GM20431 (cell line): ENCODE measurements around the gene SEMG1.

Source experiments
- in situ Hi-C: fragments of 300-500 bp; cut with MseI, MboI; formaldehyde crosslinking; loops from one replicate; pipeline ENCODE4 v1.15.0; 2020; ENCODE audit warnings: low sequenced_read_pairs; ENCODE audit not compliant: unreplicated experiment

The SEMG1 gene, protein sequence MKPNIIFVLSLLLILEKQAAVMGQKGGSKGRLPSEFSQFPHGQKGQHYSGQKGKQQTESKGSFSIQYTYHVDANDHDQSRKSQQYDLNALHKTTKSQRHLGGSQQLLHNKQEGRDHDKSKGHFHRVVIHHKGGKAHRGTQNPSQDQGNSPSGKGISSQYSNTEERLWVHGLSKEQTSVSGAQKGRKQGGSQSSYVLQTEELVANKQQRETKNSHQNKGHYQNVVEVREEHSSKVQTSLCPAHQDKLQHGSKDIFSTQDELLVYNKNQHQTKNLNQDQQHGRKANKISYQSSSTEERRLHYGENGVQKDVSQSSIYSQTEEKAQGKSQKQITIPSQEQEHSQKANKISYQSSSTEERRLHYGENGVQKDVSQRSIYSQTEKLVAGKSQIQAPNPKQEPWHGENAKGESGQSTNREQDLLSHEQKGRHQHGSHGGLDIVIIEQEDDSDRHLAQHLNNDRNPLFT

DNA sequence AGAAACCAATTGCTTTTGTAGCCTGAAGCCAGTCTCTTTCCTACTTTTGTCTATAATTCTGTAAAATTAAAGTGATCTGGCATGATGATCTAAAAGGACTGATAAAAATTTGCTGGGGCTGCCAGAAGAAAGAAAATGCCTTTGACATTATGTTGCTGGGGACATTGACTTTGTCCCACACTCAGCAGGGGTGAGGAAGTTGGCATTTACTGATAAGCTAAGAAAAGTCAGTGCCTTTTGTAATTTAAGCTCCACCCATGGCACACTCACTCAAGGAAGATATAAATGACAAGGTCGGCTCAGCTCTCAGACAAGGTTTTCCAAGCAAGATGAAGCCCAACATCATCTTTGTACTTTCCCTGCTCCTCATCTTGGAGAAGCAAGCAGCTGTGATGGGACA lies at the start of gene SEMG1:
Gene SEMG1, plus strand, starts transcription at position 309 of the 400 bp plus-strand sequence. Its CDS starts 21 bp downstream, at position 330.
- in situ Hi-C loops, result no loop called here

DNA sequence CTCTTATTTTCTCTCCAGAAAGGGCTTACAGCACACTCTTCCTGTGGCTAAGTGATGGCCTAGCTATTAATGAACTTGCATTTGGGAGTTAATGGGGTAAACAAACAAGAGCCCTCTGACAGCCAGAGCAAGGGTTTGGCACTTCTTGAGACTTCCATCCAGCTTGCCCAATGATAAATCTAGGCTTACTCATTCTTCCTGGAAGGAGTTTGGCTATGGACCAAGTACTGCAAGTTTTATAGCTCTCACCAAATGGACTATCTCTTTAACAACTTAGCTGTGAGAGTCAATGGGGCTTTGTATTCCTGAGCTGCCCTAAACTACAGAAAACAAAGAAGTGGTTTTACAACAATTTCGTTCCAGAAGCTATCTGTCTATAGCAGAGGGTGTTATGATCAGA lies 48.9 kb upstream of the SEMG1 start:
- in situ Hi-C loops, result no loop called here

GRCh38 chr20:45163083-45163803 lies 43.6 kb upstream of the SEMG1 start:
- in situ Hi-C loops, result no loop called here

DNA sequence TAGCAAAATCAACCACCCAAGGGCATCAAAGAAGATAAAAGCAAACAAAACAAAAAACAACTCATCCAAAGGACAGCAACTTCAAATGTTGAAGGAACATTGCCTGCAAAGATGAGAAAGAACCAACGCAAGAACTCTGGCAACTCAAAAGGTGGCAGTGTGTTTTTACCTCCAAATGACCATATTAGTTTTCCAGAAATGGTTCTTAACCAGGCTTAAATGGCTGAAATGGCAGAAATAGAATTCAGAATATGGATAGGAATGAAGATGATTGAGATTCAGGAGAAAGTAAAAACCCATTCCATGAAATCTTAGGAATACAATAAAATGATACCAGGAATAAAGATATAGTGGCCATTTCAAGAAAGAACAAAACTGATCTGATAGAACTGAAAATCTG lies 41.9 kb upstream of the SEMG1 start:
- in situ Hi-C loops, result no loop called here

DNA sequence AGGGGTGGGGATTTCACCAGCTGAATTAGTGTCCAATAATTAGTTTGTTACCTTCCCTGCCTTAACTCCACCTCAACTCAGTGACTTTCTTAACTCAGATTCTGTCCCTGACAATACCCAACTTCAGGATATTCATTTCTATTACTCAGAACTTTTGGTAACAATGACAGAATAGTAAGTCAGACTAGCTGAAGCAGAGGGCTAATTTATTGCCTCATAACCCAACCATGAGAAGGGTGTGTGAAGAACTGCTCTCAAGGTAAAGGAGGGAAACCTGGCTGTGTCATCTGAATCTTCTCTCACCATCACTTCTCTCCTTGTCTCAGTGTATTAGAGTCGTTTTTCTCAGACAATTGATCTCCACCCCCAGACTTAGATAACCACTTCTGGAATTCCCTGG lies 33.3 kb upstream of the SEMG1 start:
- in situ Hi-C loops, result no loop called here

- in situ Hi-C loops, result no loop called here
These were observed 32.1 kb upstream of the SEMG1 start, which contains the start of gene PI3 for GRCh38 chr20:45174434-45175364. Gene PI3 (plus strand): TSS chr20:45174902. CDS start chr20:45174923, 21 bp downstream.

- in situ Hi-C loops, result no loop called here
These were observed 30.1 kb upstream of the SEMG1 start for GRCh38 chr20:45176526-45177267.

DNA sequence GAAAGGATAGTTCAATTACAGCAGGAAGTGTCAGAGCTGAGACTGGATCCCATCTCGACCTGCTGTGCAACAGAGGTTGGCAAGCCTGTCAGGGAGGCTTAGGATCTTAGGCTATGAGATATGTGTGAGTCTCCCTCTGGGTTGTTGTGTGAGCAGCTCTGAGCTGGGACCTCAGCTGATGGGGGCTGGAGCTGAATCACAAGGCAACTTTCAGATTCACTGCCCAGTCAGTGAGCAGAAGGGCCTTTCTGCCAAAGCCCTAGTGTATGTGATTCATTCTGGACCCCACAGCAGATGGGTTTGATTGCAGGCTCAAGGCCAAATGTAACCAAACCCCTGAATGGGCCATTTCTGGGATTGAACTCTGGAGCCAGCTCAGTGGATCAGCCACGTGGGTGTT lies 27.7 kb upstream of the SEMG1 start:
- in situ Hi-C loops, result no loop called here

GRCh38 chr20:45181639-45182038 lies 25.2 kb upstream of the SEMG1 start:
- in situ Hi-C loops, result no loop called here

DNA sequence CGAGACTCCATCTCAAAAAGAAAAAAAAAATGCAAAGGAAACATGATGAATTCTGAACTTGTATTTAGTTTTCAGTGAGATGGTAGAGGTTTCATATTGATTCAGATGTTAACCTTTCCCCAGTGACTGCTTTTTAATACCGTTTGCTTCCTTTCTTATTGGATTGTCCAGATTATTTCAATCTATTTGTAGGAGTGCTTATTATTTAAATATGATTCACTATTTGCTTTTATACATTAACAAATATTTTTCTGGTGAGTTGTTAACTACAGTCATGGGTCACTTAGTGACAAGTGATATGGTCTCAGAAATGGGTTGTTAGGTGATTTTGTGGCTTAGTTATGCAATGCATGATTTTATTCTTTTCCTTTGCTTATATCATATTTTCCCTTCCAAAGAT lies 23.7 kb upstream of the SEMG1 start:
- in situ Hi-C loops, result no loop called here

- in situ Hi-C loops, result no loop called here
These were observed 19.1 kb upstream of the SEMG1 start for GRCh38 chr20:45187693-45188092.

DNA sequence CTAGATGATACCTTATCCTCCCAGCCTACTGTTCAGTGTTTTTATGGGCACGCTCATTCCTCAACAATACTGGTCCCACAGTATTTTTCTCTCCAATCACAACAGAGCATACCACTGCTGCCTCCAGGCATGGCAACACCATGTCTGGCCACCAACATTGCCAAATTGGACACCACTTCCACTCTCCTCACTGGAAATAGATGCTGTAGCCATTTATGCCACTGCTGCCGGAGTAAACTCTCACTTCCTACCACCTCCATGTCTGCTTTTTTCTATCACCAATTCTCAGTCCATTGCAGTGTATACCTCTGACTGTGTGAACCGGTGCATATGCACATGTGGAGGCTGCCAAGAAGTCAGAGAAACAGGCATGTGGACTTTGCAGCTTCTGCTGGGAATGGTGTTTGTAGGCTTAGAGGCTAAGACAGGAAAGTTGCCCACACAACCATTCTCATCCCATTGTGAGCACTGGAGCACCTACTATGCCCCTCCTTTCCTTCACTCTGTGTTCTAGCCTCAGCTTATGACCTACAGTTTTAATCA lies 17.7 kb upstream of the SEMG1 start:
- in situ Hi-C loops, result no loop called here

GRCh38 chr20:45189861-45190260 lies 17.0 kb upstream of the SEMG1 start:
- in situ Hi-C loops, result no loop called here

DNA sequence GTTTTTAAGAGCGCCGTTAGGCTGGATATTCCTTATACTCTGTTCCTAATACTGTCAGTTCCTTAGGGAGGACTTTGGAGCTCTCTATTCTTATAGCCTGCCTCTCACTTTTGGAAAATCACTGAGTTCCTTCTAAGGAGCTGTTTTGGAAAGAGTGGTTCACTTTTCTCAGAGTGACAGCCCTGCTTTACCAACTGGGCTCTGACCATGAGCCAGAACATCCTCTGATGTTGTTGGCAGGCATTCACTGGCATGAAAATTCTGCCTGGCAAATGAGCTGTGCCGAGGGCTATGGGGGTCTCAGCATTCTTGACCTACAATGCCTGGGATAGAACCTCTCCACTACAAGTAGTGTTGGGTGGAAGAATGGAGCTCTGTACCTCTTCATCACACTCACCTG lies 14.9 kb upstream of the SEMG1 start:
- in situ Hi-C loops, result no loop called here

DNA sequence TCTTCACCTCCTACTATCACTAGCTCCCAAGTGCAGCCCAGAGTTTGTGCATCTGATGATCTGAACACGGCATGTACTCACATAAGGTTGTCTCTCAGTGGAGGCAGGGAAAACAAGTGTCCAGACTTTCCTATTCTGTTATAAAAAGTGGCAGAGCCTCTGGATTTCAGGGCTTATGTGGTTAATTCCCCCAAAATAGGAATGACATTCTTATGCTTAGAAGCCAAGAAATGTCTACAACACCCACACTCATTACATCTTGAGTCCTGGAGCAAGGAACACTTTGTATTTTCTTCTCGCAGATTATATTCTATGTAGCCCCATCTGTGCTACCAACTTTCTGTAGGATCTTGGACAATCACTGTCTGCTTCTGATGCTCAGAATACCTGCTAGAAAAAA lies 13.5 kb upstream of the SEMG1 start:
- in situ Hi-C loops, result no loop called here

- in situ Hi-C loops, result no loop called here
These were observed 3.1 kb downstream of the SEMG1 start for GRCh38 chr20:45209924-45210323.

- in situ Hi-C loops, result no loop called here
These were observed 5.0 kb downstream of the SEMG1 start for GRCh38 chr20:45211569-45212474.

GRCh38 chr20:45212836-45213235 lies 6.0 kb downstream of the SEMG1 start:
- in situ Hi-C loops, result no loop called here
